ENCODE measurements around the gene WDR7.

The WDR7 gene

GRCh38 chr18:56990678-56991077, 339.5 kb downstream of the WDR7 start:
- DNase-seq (ENCODE audit: low read depth in 3 of 3) = no peak

GRCh38 chr18:56992777-56993176, 341.6 kb downstream of the WDR7 start:
- no peak for DNase-seq (ENCODE audit: low read depth in 3 of 3)

- no peak for DNase-seq (ENCODE audit: low read depth in 3 of 3)
Measured at GRCh38 chr18:56995579-56996188, 344.5 kb downstream of the WDR7 start.

GRCh38 chr18:56997200-56997599, 346.0 kb downstream of the WDR7 start:
- DNase-seq (ENCODE audit: low read depth in 3 of 3) = no peak

GRCh38 chr18:56999823-57000222, 348.7 kb downstream of the WDR7 start:
- no peak for DNase-seq (ENCODE audit: low read depth in 3 of 3)

- DNase-seq (ENCODE audit: low read depth in 3 of 3) = no peak
Measured at GRCh38 chr18:57002627-57003026, 351.5 kb downstream of the WDR7 start.

- DNase-seq (ENCODE audit: low read depth in 3 of 3) = no peak
Measured at GRCh38 chr18:57003342-57003741, 352.2 kb downstream of the WDR7 start.

GRCh38 chr18:57004366-57005121, 353.4 kb downstream of the WDR7 start:
- DNase-seq (ENCODE audit: low read depth in 3 of 3) = no peak

GRCh38 chr18:57008001-57008686, 357.0 kb downstream of the WDR7 start:
- no peak for DNase-seq (ENCODE audit: low read depth in 3 of 3)

GRCh38 chr18:57009844-57010243, 358.7 kb downstream of the WDR7 start:
- no peak for DNase-seq (ENCODE audit: low read depth in 3 of 3)

- no peak for DNase-seq (ENCODE audit: low read depth in 3 of 3)
Measured at GRCh38 chr18:57014772-57015413, 363.7 kb downstream of the WDR7 start.

- DNase-seq (ENCODE audit: low read depth in 3 of 3) = no peak
Measured at GRCh38 chr18:57015451-57015850, 364.3 kb downstream of the WDR7 start.

GRCh38 chr18:57018845-57019244, 367.7 kb downstream of the WDR7 start:
- no peak for DNase-seq (ENCODE audit: low read depth in 3 of 3)

GRCh38 chr18:57022716-57023115, 371.6 kb downstream of the WDR7 start:
- no peak for DNase-seq (ENCODE audit: low read depth in 3 of 3)

- DNase-seq (ENCODE audit: low read depth in 3 of 3) = no peak
Measured at GRCh38 chr18:57023275-57023882, 372.2 kb downstream of the WDR7 start.

- DNase-seq (ENCODE audit: low read depth in 3 of 3) = no peak
Measured at GRCh38 chr18:57025540-57025939, 374.4 kb downstream of the WDR7 start.

- no peak for DNase-seq (ENCODE audit: low read depth in 3 of 3)
Measured at GRCh38 chr18:57026316-57026715, 375.2 kb downstream of the WDR7 start.

GRCh38 chr18:57027190-57027708, 376.1 kb downstream of the WDR7 start:
- no peak for DNase-seq (ENCODE audit: low read depth in 3 of 3)

GRCh38 chr18:57029761-57030160, 378.6 kb downstream of the WDR7 start:
- no peak for DNase-seq (ENCODE audit: low read depth in 3 of 3)

GRCh38 chr18:57030417-57030816, 379.3 kb downstream of the WDR7 start:
- DNase-seq (ENCODE audit: low read depth in 3 of 3) = no peak

- DNase-seq (ENCODE audit: low read depth in 3 of 3) = no peak
Measured at GRCh38 chr18:57035590-57035989, 384.4 kb downstream of the WDR7 start.

GRCh38 chr18:57038395-57038794, 387.2 kb downstream of the WDR7 start:
- no peak for DNase-seq (ENCODE audit: low read depth in 3 of 3)
